PC-3 (cell line): Measurements from ENCODE around the gene HEPACAM2.

Experiments used
- EZH2 ChIP-seq: fragments of 300-600 bp; sonication (generic); IDR thresholded peaks from one replicate; pipeline ENCODE4 v1.6.1; 2017; ENCODE audit warnings: antibody characterized with exemption, mild to moderate bottlenecking, low read length; ENCODE audit not compliant: unreplicated experiment
- TF ChIP-seq, protein P1 (sequence below): fragments of 300-600 bp; sonication (generic); conservative IDR thresholded peaks from 2 replicates; pipeline ENCODE4 v1.5.1; 2017; ENCODE audit warnings: antibody characterized with exemption, low read depth, mild to moderate bottlenecking, low read length

DNA sequence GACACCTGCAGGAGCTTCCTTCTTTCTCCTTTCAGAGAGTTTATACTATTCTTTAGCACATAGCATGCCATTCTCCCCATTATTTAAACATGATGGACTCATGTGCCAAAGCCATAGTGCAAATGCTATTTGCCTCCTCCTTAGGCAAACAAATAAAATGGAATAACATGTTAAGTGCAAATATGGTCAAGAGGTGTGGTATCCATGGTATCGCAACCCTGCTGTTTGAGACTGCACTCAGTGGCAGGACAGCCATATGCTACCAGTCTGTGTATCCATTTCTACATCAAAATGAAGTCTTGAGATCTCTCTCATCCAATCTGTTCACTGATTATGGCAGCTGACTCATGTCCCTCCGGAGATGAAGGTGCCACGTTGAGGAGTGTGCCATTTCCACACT is 22.8 kb downstream of the HEPACAM2 start:
- TF ChIP-seq, protein P1, sequence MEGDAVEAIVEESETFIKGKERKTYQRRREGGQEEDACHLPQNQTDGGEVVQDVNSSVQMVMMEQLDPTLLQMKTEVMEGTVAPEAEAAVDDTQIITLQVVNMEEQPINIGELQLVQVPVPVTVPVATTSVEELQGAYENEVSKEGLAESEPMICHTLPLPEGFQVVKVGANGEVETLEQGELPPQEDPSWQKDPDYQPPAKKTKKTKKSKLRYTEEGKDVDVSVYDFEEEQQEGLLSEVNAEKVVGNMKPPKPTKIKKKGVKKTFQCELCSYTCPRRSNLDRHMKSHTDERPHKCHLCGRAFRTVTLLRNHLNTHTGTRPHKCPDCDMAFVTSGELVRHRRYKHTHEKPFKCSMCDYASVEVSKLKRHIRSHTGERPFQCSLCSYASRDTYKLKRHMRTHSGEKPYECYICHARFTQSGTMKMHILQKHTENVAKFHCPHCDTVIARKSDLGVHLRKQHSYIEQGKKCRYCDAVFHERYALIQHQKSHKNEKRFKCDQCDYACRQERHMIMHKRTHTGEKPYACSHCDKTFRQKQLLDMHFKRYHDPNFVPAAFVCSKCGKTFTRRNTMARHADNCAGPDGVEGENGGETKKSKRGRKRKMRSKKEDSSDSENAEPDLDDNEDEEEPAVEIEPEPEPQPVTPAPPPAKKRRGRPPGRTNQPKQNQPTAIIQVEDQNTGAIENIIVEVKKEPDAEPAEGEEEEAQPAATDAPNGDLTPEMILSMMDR, result no peak
- no peak for TF ChIP-seq EZH2
